Stomach (tissue), 4 donors: ENCODE measurements around the gene CUEDC2.

Experiments used
- CTCF ChIP-seq, 7 experiments: fragments of 450-650 bp in 4 of 7; fragments of 200-600 bp in 3 of 7; sonication (generic) in 3 of 7; IDR thresholded peaks; one replicate each; pipeline ENCODE4 v1.5.1; 2016 to 2019; ENCODE audit warnings: antibody characterized with exemption in 7 of 7, control low read depth in 2 of 7, mild to moderate bottlenecking in 1 of 7
- POLR2A ChIP-seq, 4 donors: fragments of 450-650 bp; IDR thresholded peaks; one replicate each; pipeline ENCODE4 v1.6.1; 2016; ENCODE audit warnings: antibody characterized with exemption in 4 of 4, control low read depth in 2 of 4, mild to moderate bottlenecking in 1 of 4, moderate library complexity in 1 of 4

- no peak for TF ChIP-seq CTCF (IDR thresholded peaks at IDR 0.05)
- TF ChIP-seq POLR2A (IDR thresholded peaks at IDR 0.05), result no peak
These were observed 12.1 kb downstream of the CUEDC2 start for GRCh38 chr10:102420181-102420713.
